ENCODE results near the gene NFIL3.
"Not testable (repeated sequence)": the region's sequence is repeated elsewhere in the genome, so short reads cannot be mapped to it uniquely, and the experiment has no call there.

The NFIL3 gene

GRCh38 chr9:91395106-91395552, 28.5 kb downstream of the NFIL3 start:
- no peak for DNase-seq (ENCODE audit: low spot score)

- DNase-seq (ENCODE audit: low spot score) = no peak
These were observed 29.8 kb downstream of the NFIL3 start for GRCh38 chr9:91393826-91394225.

- DNase-seq (ENCODE audit: low spot score) = no peak
These were observed 31.2 kb downstream of the NFIL3 start for GRCh38 chr9:91392435-91392834.

GRCh38 chr9:91391818-91392217, 31.8 kb downstream of the NFIL3 start:
- DNase-seq (ENCODE audit: low spot score) = no peak

- no peak for DNase-seq (ENCODE audit: low spot score)
These were observed 32.2 kb downstream of the NFIL3 start for GRCh38 chr9:91391412-91391811.

GRCh38 chr9:91389686-91390085, 33.9 kb downstream of the NFIL3 start:
- DNase-seq (ENCODE audit: low spot score) = not testable (repeated sequence)

- no peak for DNase-seq (ENCODE audit: low spot score)
These were observed 36.9 kb downstream of the NFIL3 start for GRCh38 chr9:91386765-91387164.

GRCh38 chr9:91384954-91385353, 38.7 kb downstream of the NFIL3 start:
- DNase-seq (ENCODE audit: low spot score) = no peak

GRCh38 chr9:91383577-91383976, 40.1 kb downstream of the NFIL3 start:
- DNase-seq (ENCODE audit: low spot score) = no peak

GRCh38 chr9:91382298-91382697, 41.3 kb downstream of the NFIL3 start:
- DNase-seq (ENCODE audit: low spot score) = no peak

GRCh38 chr9:91379426-91379825, 44.2 kb downstream of the NFIL3 start:
- DNase-seq (ENCODE audit: low spot score) = no peak

- no peak for DNase-seq (ENCODE audit: low spot score)
These were observed 44.9 kb downstream of the NFIL3 start for GRCh38 chr9:91378695-91379127.

GRCh38 chr9:91378054-91378453, 45.6 kb downstream of the NFIL3 start:
- not testable (repeated sequence) for DNase-seq (ENCODE audit: low spot score)

- no peak for DNase-seq (ENCODE audit: low spot score)
These were observed 47.4 kb downstream of the NFIL3 start for GRCh38 chr9:91376239-91376638.

GRCh38 chr9:91374939-91375338, 48.7 kb downstream of the NFIL3 start:
- DNase-seq (ENCODE audit: low spot score) = no peak

- no peak for DNase-seq (ENCODE audit: low spot score)
These were observed 51.7 kb downstream of the NFIL3 start for GRCh38 chr9:91371894-91372293.

- not testable (repeated sequence) for DNase-seq (ENCODE audit: low spot score)
These were observed 53.6 kb downstream of the NFIL3 start for GRCh38 chr9:91370006-91370405.

GRCh38 chr9:91364702-91365101, 58.9 kb downstream of the NFIL3 start:
- no peak for DNase-seq (ENCODE audit: low spot score)

- no peak for DNase-seq (ENCODE audit: low spot score)
These were observed 59.6 kb downstream of the NFIL3 start for GRCh38 chr9:91364005-91364404.

GRCh38 chr9:91362051-91362611, 61.5 kb downstream of the NFIL3 start:
- DNase-seq (ENCODE audit: low spot score) = no peak

GRCh38 chr9:91361291-91362050, 62.2 kb downstream of the NFIL3 start, which contains the start of gene AUH:
AUH (minus strand) TSS chr9:91361918; CDS start chr9:91361889, 29 bp downstream.
- DNase-seq (ENCODE audit: low spot score) = peak; percentile 99

- DNase-seq (ENCODE audit: low spot score) = no peak
These were observed 62.9 kb downstream of the NFIL3 start for GRCh38 chr9:91360551-91361290.

All from D341Med (cell line).